Right ventricle myocardium superior (tissue), 1 donor: ENCODE measurements around the gene METTL17. TPM values are rescaled to one million over a fixed set of nuclear protein-coding genes. Genes with fewer than 3 reads are reported as not detected.
A peak's percentile ranks its signal among the peaks of the same experiment; 100 is the strongest.
"Not testable (repeated sequence)": the region's sequence is repeated elsewhere in the genome, so short reads cannot be mapped to it uniquely, and the experiment has no call there.

ENCODE experiments used
- ATAC-seq: fragments of 200-7000 bp; cut with Tn5 transposase; one replicate; pipeline ENCODE4 v1.9.1; 2020; ENCODE audit warnings: mild to moderate bottlenecking; ENCODE audit not compliant: poor library complexity
- DNase-seq: peaks from one replicate; pipeline ENCODE4 v3.0.0-alpha.2; 2020
- intact Hi-C: fragments of 100-400 bp; cut with DNase I; formaldehyde crosslinking; loops from one replicate; pipeline ENCODE4 v1.11.2; 2022
- total RNA-seq: library from RNA; stranded (reverse); fragmentation: NEBNext Ultra II Directional; extraction: Animal tissue kit (Norgen Biotek cat#: 25700); gene quantifications from one replicate; pipeline ENCODE4 v1.2.1, GENCODE V29; 2021
- donor health status: DM: no; HTN: yes; CAD: no; lungs with severe emphysema.

METTL17 gene
- total RNA-seq, 1 donor from 2014 or later = 41.7 TPM

- intact Hi-C loops = no loop called here
- DNase-seq (no peak), ATAC-seq (peak; percentile 22)
These were observed 3.0 kb upstream of the METTL17 start for GRCh38 chr14:20986811-20987210.

GRCh38 chr14:20988717-20989470, 886 bp upstream of the METTL17 start:
- intact Hi-C loops = no loop called here
- no peak for DNase-seq
- no peak for ATAC-seq

GRCh38 chr14:20989471-20989786, 351 bp upstream of the METTL17 start:
- intact Hi-C loops = no loop called here
- ATAC-seq (no peak), DNase-seq (no peak)

DNA sequence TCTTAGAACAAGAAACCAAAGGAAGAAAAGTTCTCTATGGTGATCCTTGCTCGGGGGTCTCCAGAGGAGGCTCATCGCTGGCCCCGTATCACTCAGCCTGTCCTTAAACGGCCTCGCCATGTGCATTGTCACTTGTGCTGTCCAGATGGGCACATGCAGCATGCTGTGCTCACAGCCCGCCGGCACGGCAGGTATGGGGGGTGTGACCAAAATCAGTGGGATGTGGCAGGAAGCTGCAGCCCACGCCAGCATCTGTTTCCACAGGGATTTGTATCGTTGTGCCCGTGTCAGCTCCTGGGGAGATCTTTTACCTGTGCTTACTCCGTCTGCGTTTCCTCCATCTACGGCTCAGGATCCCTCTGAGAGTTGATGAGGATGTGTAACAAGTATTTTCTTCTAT, 6.7 kb downstream of the METTL17 start:
- DNase-seq = no peak
- no peak for ATAC-seq
- intact Hi-C loops = no loop called here

DNA sequence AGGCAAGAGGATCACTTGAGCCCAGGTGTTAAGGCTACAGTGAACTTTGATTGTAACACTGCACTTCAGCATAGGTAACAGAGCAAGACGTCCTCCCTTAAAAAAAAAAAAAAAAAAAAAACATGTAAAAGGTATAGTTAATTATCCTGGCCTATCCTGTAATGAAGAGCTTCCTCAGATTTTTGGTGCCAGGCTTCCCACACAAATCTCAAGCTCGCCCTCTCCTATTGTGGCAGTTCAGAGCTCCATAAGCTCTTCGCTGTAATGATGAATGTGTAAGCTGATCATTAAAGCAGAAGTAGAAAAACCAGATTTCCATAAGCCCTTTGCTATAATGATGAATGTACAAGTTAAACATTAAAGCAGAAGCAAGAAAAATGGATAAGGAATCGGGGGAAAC, 7.3 kb downstream of the METTL17 start:
- DNase-seq = no peak
- ATAC-seq = no peak
- intact Hi-C loops = no loop called here

GRCh38 chr14:20997564-20997963, 7.8 kb downstream of the METTL17 start:
- DNase-seq (no peak), ATAC-seq (no peak)
- intact Hi-C loops = no loop called here

DNA sequence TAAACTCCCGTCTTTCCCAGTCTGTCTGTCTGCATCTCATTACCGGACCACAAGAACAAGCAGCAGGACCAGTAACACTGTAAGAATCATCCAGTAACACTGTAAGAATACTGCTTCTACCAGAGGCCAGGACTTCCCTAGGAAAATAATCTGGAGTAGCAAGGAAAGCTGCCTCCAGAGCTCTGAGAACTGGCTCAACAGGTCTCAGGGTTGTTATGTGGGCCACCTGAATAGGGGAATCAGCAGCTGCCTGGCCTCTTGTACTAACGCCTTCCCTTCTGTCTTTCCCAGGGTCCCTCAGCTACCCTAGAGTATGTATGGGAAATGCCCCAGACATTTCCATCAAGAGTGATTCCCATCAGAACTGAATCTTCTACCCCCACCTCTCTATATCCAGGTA, 8.4 kb downstream of the METTL17 start:
- intact Hi-C loops = no loop called here
- DNase-seq (no peak), ATAC-seq (no peak)

- DNase-seq (peak; percentile 75), ATAC-seq (peak; percentile 51)
- intact Hi-C loops = no loop called here
These were observed 9.0 kb downstream of the METTL17 start, which contains the start of gene SLC39A2 for GRCh38 chr14:20998674-20999366. Gene SLC39A2 (plus strand): TSS chr14:20999293. CDS start chr14:20999447, 154 bp downstream.

- intact Hi-C loops = no loop called here
- DNase-seq (no peak), ATAC-seq (no peak)
These were observed 9.8 kb downstream of the METTL17 start for GRCh38 chr14:20999591-20999990.

GRCh38 chr14:21001218-21001617, 11.4 kb downstream of the METTL17 start:
- ATAC-seq = no peak
- intact Hi-C loops = no loop called here
- no peak for DNase-seq

- ATAC-seq (peak; percentile 81), DNase-seq (peak; percentile 52)
- intact Hi-C loops = no loop called here
These were observed 14.1 kb downstream of the METTL17 start for GRCh38 chr14:21003788-21004346.

GRCh38 chr14:21009721-21010120, 19.9 kb downstream of the METTL17 start:
- DNase-seq, intact Hi-C loops: not testable (repeated sequence)

GRCh38 chr14:21011136-21011535, 21.4 kb downstream of the METTL17 start:
- no peak for ATAC-seq
- intact Hi-C loops = no loop called here
- no peak for DNase-seq

More at GRCh38 chr14:21009721-21010120, 19.9 kb downstream of the METTL17 start:
- ATAC-seq = not testable (repeated sequence)

GRCh38 chr14:21014761-21015190, 25.0 kb downstream of the METTL17 start:
- intact Hi-C loops = loop anchor here (2.0 to 5.0 kb wide), 2 partner anchors 24 to 88 kb away; partner anchors contain the start of gene TMEM253
- DNase-seq = peak; percentile 79
- peak; percentile 86 for ATAC-seq

DNA sequence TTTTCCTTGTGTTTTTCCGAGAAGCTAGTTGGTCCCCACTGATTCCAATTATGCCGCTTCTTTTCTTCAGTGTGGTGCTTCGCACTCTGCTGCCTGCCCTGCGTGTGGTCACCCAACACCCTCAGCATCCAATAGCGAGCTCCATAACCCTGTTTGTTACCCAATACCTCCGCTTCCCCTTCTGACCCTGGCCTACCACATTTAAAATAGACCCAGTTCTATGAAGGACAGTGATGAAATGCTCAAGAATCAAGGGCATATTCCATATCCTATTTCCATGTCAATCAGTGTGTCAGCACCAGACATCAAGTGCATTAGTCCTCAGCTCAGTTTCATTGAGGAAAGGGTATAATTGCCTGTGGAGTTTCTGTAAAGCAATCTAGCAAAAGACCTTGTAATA, 25.5 kb downstream of the METTL17 start:
- intact Hi-C loops = loop anchor here (2.0 to 5.0 kb wide), 2 partner anchors 23 to 87 kb away; partner anchors contain the start of gene TMEM253
- DNase-seq (no peak), ATAC-seq (peak; percentile 29)

GRCh38 chr14:21016413-21017190, 26.8 kb downstream of the METTL17 start:
- DNase-seq (no peak), ATAC-seq (no peak)
- intact Hi-C loops = loop anchor here (5.0 kb wide), 1 partner anchor 86 kb away; the partner anchor contains the start of gene TMEM253

GRCh38 chr14:21017528-21018245, 27.9 kb downstream of the METTL17 start:
- DNase-seq = no peak
- intact Hi-C loops = loop anchor here (5.0 kb wide), 1 partner anchor 85 kb away; the partner anchor contains the start of gene TMEM253

GRCh38 chr14:21018286-21018685, 28.5 kb downstream of the METTL17 start:
- no peak for ATAC-seq
- intact Hi-C loops = loop anchor here (5.0 kb wide), 1 partner anchor 84 kb away; the partner anchor contains the start of gene TMEM253
- DNase-seq = no peak

More at GRCh38 chr14:21017528-21018245, 27.9 kb downstream of the METTL17 start:
- ATAC-seq = no peak
